ENCODE measurements around the gene BCS1L.

- TF ChIP-seq CTCF (IDR thresholded peaks at IDR 0.05; ENCODE audit: poor library complexity) = no peak
- no peak for TF ChIP-seq EZH2 (IDR thresholded peaks at IDR 0.05; ENCODE audit: borderline replicate concordance)
Observed at GRCh38 chr2:218621007-218621406, 38.5 kb upstream of the BCS1L start.

Data from hepatocyte (in vitro differentiated cells).